Measurements from ENCODE around the gene CHRDL2. TPM values are rescaled to one million over a fixed set of nuclear protein-coding genes. Genes with fewer than 3 reads are reported as not detected.
A peak's percentile ranks its signal among the peaks of the same experiment; 100 is the strongest.

Gene CHRDL2
- total RNA-seq, 4 donors from 2014 or later, result 1.5 to 13.6 (median 1.7) TPM; not detected in 1

DNA sequence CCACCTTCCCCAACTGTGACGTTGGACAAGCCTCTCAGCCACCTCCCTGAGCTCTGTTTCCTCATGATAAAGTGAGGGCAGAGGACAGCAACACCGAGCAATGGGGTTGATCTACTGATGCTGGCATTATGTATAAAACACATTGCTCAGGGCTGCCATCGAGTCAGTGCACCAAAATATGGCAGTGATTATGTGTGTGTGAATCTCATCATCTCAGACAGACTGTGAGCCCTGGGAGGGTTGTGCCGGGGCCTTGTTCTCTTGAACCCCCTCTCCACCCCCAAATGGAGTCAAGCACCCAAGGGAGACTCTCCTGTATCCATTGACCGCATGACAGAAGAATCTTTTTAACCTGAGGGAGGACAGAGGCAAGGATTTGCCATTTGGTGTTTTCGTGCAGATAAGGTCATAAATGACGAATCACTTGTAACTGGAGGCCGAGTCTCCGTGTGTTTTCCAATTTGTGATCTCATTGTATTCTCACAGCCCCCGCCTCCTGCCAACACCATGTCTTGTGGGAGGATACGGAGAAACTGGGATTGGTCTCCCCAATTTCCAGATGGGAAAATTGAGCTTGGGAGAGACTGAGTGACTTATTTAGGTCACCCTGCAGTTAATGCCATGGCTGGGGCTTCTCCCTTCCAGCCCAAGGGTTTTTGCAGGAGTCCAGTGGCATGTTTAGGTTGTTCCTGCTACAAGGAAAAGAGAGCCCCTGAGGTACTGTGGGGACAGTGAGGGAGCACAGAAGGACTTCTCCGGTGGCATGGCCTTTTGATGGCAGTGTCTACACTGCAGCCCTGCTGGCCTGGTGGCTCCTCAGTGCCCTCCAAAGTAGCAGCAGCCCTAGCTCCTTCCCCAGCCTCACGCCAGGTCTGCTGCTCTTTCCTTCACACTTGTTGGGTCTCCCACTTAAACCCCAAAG is 52.4 kb downstream of the CHRDL2 start:
- Histone ChIP-seq H3K36me3 (no peaks in the 10 kb centered on the region), H3K4me1 (peaks cover 0 to 58% (median 11%) of the 10 kb centered on the region in 3 donors), H3K27me3 (no peaks in the 10 kb centered on the region), H3K4me3 (no peak overlapping the region), H3K9me3 (no peaks in the 10 kb centered on the region), H3K27ac (peak overlapping the region in 1 of 4 donors; percentile 3)
- ATAC-seq, result no peak
- WGBS, 2 donors (ENCODE audit: low coverage in 1 of 2), result 40 to 64% methylated on average over 7 of the region's 13 CpGs
- TF ChIP-seq, protein P1, sequence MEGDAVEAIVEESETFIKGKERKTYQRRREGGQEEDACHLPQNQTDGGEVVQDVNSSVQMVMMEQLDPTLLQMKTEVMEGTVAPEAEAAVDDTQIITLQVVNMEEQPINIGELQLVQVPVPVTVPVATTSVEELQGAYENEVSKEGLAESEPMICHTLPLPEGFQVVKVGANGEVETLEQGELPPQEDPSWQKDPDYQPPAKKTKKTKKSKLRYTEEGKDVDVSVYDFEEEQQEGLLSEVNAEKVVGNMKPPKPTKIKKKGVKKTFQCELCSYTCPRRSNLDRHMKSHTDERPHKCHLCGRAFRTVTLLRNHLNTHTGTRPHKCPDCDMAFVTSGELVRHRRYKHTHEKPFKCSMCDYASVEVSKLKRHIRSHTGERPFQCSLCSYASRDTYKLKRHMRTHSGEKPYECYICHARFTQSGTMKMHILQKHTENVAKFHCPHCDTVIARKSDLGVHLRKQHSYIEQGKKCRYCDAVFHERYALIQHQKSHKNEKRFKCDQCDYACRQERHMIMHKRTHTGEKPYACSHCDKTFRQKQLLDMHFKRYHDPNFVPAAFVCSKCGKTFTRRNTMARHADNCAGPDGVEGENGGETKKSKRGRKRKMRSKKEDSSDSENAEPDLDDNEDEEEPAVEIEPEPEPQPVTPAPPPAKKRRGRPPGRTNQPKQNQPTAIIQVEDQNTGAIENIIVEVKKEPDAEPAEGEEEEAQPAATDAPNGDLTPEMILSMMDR (IDR thresholded peaks at IDR 0.05), result no peak
- TF ChIP-seq POLR2A (IDR thresholded peaks at IDR 0.05) (no peak), POLR2AphosphoS5 (IDR thresholded peaks at IDR 0.05) (no peak), EP300 (IDR thresholded peaks at IDR 0.05) (no peak)

DNA sequence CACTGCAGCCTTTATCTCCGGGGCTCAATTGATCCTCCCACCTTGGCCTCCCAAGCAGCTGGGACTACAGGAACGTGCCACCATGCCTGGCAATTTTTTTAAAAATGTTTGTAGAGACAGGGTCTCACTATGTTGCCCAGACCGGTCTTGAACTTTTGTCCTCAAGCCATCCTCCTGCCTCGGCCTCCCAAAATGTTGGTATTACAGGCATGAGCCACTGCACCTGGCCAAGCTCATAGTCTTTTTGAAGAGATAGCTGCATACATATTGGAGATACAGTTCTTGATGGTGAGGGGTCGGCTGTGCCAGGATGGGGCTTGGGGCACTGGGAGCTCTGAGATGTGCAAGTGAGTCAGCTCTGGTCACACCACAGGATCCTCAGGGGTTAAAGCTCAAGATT is 53.2 kb downstream of the CHRDL2 start:
- H3K27me3 ChIP-seq, result no peaks in the 10 kb centered on the region
- no peak overlapping the region for H3K4me3 ChIP-seq
- no peaks in the 10 kb centered on the region for H3K36me3 ChIP-seq
- TF ChIP-seq EP300 (IDR thresholded peaks at IDR 0.05) (no peak), POLR2A (IDR thresholded peaks at IDR 0.05) (no peak), POLR2AphosphoS5 (IDR thresholded peaks at IDR 0.05) (no peak)
- TF ChIP-seq, protein P1 (IDR thresholded peaks at IDR 0.05), result no peak
- H3K27ac ChIP-seq, result no peak overlapping the region
- peaks cover 0 to 58% (median 13%) of the 10 kb centered on the region in 3 donors for H3K4me1 ChIP-seq
- WGBS, 2 donors (ENCODE audit: low coverage in 1 of 2), result 81 to 94% methylated on average over 4 of the region's 5 CpGs
- no peak for ATAC-seq
- H3K9me3 ChIP-seq, result no peaks in the 10 kb centered on the region

DNA sequence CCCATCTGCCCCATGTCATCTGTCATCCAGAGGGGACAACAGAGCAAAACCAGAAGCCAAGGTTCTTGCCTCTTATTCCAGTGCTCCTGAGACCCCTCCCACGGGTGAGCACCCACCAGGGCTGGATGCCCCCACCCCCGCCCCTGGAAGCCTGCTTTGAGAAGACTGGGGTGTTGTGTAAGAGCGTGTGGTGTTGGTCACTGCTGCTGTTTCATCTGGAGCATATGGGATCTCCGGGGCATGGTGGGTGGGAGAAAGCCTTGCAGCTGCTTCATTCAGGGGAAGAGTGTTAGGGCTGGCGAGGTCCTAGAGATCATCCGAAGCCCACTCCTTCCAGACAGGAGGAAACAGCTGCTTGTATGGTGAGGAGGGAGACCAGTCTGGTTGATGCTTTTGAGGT is 54.1 kb downstream of the CHRDL2 start:
- no CpG with 5 or more reads among the region's 6 CpGs for WGBS, 2 donors (ENCODE audit: low coverage in 1 of 2)
- Histone ChIP-seq H3K4me1 (peaks cover 0 to 58% (median 17%) of the 10 kb centered on the region in 3 donors), H3K36me3 (no peaks in the 10 kb centered on the region), H3K27me3 (no peaks in the 10 kb centered on the region), H3K4me3 (no peak overlapping the region), H3K27ac (no peak overlapping the region), H3K9me3 (no peaks in the 10 kb centered on the region)
- no peak for ATAC-seq
- no peak for TF ChIP-seq EP300 (IDR thresholded peaks at IDR 0.05)
- TF ChIP-seq POLR2AphosphoS5 (IDR thresholded peaks at IDR 0.05), result no peak
- no peak for TF ChIP-seq POLR2A (IDR thresholded peaks at IDR 0.05)
- TF ChIP-seq, protein P1 (IDR thresholded peaks at IDR 0.05), result no peak

DNA sequence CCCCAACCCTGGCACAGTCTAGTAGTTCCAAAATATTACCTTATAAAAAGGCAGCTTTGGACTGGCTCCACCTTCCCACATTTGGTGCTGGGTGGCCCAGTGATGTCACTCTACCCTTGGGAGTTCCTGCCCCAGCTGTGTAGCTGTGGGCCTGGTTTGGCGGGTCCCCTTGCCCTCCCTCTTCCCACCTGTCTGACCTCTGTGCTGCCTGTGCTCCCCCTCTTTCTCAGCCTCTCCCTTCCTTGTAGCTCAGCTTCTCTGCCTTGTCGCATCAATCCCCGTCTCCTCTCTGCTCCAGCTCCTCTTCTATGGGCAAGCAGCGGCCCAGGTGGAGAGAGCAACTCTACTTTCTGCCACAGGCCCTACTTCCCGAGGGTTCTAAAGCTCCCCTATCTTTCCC is 54.6 kb downstream of the CHRDL2 start:
- 91% methylated on average over 5 of the region's 5 CpGs for WGBS, 2 donors (ENCODE audit: low coverage in 1 of 2)
- peaks cover 0 to 53% (median 13%) of the 10 kb centered on the region in 3 donors for H3K4me1 ChIP-seq
- H3K27me3 ChIP-seq, result no peaks in the 10 kb centered on the region
- ATAC-seq, result no peak
- no peak overlapping the region for H3K27ac ChIP-seq
- no peak overlapping the region for H3K4me3 ChIP-seq
- no peak for TF ChIP-seq POLR2A (IDR thresholded peaks at IDR 0.05)
- no peak for TF ChIP-seq POLR2AphosphoS5 (IDR thresholded peaks at IDR 0.05)
- TF ChIP-seq EP300 (IDR thresholded peaks at IDR 0.05), result no peak
- TF ChIP-seq, protein P1 (IDR thresholded peaks at IDR 0.05), result no peak
- no peaks in the 10 kb centered on the region for H3K36me3 ChIP-seq
- no peaks in the 10 kb centered on the region for H3K9me3 ChIP-seq

DNA sequence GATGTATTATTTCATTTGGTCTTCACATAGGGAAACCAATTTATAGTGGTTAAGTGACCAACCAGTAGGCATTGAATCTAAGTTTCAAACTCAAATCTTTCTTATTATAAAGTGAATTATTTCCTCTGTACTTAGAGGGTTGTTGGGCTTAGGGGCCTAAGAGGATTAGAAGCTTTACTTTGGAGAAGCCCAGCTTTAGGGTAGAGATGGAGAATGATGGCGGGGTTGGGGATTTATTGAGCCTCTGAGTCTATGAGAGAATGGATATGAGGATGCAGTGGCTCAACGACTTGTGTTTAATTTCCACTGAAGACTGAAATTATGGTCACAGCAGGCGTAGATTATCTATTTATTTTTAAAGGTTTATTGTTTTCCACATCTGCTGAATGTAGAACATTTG is 55.5 kb downstream of the CHRDL2 start:
- no peak overlapping the region for H3K27ac ChIP-seq
- H3K36me3 ChIP-seq, result no peaks in the 10 kb centered on the region
- ATAC-seq, result no peak
- no peak for TF ChIP-seq POLR2AphosphoS5 (IDR thresholded peaks at IDR 0.05)
- TF ChIP-seq, protein P1 (IDR thresholded peaks at IDR 0.05), result no peak
- H3K4me3 ChIP-seq, result no peak overlapping the region
- no peaks in the 10 kb centered on the region for H3K27me3 ChIP-seq
- peaks cover 0 to 44% (median 11%) of the 10 kb centered on the region in 3 donors for H3K4me1 ChIP-seq
- H3K9me3 ChIP-seq, result no peaks in the 10 kb centered on the region
- WGBS, 2 donors (ENCODE audit: low coverage in 1 of 2), result 86 to 96% methylated on average over 3 of the region's 3 CpGs
